GM12891 (cell line): ENCODE results near the gene RNF157.
A peak's percentile ranks its signal among the peaks of the same experiment; 100 is the strongest.

Source experiments
- POLR2A ChIP-seq: IDR thresholded peaks from 2 replicates; pipeline ENCODE4 v1.6.1; 2011; ENCODE audit warnings: low read depth, low read length, control low read depth
- POLR2AphosphoS5 ChIP-seq: IDR thresholded peaks from 2 replicates; pipeline ENCODE4 v1.6.1; 2011; ENCODE audit warnings: low read depth, low read length, control low read depth
- SPI1 ChIP-seq: IDR thresholded peaks from 2 replicates; pipeline ENCODE4 v1.6.1; 2011; ENCODE audit warnings: low read depth, low read length, control low read depth

DNA sequence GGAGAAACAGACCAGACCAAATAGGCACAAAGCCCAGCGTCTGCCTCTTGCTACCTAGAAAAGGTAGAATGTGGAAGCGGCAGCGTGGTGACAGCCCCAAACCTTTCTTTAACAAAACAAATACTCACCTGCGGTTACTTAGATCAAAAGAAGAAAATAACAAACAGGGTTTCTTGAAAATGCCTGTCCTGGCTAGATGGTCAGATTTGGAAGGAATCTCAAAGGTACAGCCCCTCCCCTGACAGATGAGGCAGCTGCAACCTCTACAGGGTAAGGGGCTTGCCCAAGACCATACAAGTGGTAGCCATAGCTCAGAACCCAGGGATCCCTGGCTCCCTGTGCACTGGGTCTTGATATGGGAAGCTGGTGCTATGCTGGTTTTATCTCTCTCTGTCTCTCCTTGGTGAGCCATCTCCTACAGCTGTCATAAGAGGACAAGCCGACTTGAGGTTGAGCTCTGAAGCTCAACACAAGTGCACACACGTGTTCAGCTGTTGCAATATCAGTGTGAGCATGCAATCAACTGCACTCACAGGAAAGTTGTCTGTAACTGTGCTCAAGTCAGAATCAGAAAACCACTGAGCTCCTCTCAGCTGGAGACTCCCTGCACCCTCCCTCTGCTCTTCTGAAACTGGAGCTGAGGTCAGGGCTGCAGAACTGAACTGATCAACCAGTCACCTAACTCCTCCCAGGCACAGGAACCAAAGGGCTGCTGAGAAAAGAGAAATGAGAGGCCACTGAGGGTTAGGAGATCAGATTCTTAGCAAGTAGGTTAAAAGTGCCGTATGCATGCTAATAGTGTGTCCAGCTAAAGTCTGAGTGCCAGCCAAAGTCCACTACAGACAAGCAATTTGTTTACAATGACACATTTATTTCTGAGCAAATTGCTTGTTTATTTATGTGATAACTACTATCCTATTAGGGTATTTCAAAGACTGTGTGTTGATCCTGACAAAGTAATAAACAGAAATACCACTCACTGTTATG lies 6.1 kb upstream of the RNF157 start:
- TF ChIP-seq POLR2AphosphoS5 (peak; percentile 65), POLR2A (peak; percentile 68), SPI1 (peak; percentile 81)
